ENCODE measurements around the gene APOA1. TPM values are rescaled to one million over a fixed set of nuclear protein-coding genes. Genes with fewer than 3 reads are reported as not detected.

The APOA1 gene
- polyA plus RNA-seq, 1 experiment = not detected

DNA sequence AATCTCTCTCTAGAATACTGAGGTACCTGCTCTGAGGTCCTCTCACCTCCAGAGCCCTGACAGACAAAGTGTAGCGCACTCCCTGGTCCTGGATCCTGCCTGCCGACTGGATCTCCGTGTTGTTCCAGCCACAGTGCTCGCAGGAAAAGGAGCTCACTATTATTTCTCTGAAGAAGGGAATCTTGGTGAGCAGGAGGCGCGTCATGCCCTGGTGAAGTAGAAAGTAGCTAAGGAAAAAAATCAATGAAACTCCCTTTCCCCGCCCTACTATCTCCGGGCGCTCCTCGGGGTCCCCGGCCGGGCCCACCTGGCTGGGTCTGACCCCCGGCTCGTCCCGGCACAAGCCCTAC is 50.0 kb downstream of the APOA1 start:
- Histone ChIP-seq H3K9me3 (ENCODE audit: control insufficient read depth, insufficient read depth, low read length) (no peaks in the 10 kb centered on the region), H3K27me3 (ENCODE audit: control insufficient read depth, insufficient read depth, low read length) (no peaks in the 10 kb centered on the region), H3K4me3 (ENCODE audit: low read depth, low read length) (peak overlapping the region; percentile 89), H3K27ac (ENCODE audit: low read depth, low read length) (no peak overlapping the region)
- DNase-seq (ENCODE audit: low read depth, low spot score) = no peak
- ChIA-PET POLR2A (interaction anchor here (1.0 to 3.3 kb wide), 4 partner anchors 14 to 391 kb away, joined by 3 to 11 read pairs (median 6); partner anchors contain the start of genes BUD13, PAFAH1B2 and SIDT2), CTCF (interaction anchor here (0.5 to 11.0 kb wide), 6 partner anchors 49 to 440 kb away, joined by 3 to 209 read pairs (median 4); no protein-coding TSS in a partner anchor)
- TF ChIP-seq, protein P1, sequence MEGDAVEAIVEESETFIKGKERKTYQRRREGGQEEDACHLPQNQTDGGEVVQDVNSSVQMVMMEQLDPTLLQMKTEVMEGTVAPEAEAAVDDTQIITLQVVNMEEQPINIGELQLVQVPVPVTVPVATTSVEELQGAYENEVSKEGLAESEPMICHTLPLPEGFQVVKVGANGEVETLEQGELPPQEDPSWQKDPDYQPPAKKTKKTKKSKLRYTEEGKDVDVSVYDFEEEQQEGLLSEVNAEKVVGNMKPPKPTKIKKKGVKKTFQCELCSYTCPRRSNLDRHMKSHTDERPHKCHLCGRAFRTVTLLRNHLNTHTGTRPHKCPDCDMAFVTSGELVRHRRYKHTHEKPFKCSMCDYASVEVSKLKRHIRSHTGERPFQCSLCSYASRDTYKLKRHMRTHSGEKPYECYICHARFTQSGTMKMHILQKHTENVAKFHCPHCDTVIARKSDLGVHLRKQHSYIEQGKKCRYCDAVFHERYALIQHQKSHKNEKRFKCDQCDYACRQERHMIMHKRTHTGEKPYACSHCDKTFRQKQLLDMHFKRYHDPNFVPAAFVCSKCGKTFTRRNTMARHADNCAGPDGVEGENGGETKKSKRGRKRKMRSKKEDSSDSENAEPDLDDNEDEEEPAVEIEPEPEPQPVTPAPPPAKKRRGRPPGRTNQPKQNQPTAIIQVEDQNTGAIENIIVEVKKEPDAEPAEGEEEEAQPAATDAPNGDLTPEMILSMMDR (IDR thresholded peaks at IDR 0.05; ENCODE audit: low read depth, low read length) = no peak

GRCh38 chr11:116786966-116787365 is 50.5 kb downstream of the APOA1 start:
- TF ChIP-seq, protein P1 (IDR thresholded peaks at IDR 0.05; ENCODE audit: low read depth, low read length) = no peak
- Histone ChIP-seq H3K27me3 (ENCODE audit: control insufficient read depth, insufficient read depth, low read length) (no peaks in the 10 kb centered on the region), H3K4me3 (ENCODE audit: low read depth, low read length) (peak overlapping the region; percentile 89), H3K27ac (ENCODE audit: low read depth, low read length) (no peak overlapping the region), H3K9me3 (ENCODE audit: control insufficient read depth, insufficient read depth, low read length) (no peaks in the 10 kb centered on the region)
- ChIA-PET POLR2A (interaction anchor here (0.6 to 3.3 kb wide), 3 partner anchors 14 to 158 kb away, joined by 3 to 11 read pairs (median 8); partner anchors contain the start of gene BUD13), CTCF (interaction anchor here (0.5 to 11.0 kb wide), 7 partner anchors 32 to 440 kb away, joined by 3 to 209 read pairs (median 4); no protein-coding TSS in a partner anchor)
- DNase-seq (ENCODE audit: low read depth, low spot score) = no peak

DNA sequence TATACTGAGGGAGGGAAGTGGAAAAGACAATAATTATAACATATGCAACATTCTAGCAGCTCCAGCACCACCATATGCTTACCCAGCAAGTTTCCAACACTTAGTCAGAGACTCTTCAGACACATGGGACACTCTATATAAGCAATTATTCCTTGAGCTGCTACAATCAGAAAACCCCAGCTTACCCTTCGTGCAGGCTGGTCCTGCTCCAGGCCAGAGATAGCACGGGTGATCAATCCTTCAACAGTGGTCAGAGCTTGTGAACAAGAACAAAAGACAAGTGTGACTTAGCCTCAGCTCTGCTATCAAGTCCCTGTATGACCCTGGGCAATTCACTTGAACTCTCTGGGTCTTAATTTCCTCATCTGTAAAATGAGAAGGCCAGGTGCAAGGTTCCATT is 51.1 kb downstream of the APOA1 start:
- H3K4me3 ChIP-seq (ENCODE audit: low read depth, low read length) = no peak overlapping the region; the same call in 1 of the 2 replicates
- CTCF ChIA-PET = interaction anchor here (0.8 to 11.0 kb wide), 5 partner anchors 31 to 320 kb away, joined by 3 to 209 read pairs (median 4); no protein-coding TSS in a partner anchor

More for the DNA sequence above, 51.1 kb downstream of the APOA1 start:
- POLR2A ChIA-PET = interaction anchor here (0.6 to 3.3 kb wide), 3 partner anchors 13 to 158 kb away, joined by 3 to 11 read pairs (median 8); partner anchors contain the start of gene BUD13
- Histone ChIP-seq H3K27ac (ENCODE audit: low read depth, low read length) (no peak overlapping the region), H3K27me3 (ENCODE audit: control insufficient read depth, insufficient read depth, low read length) (no peaks in the 10 kb centered on the region), H3K9me3 (ENCODE audit: control insufficient read depth, insufficient read depth, low read length) (no peaks in the 10 kb centered on the region)
- no peak for DNase-seq (ENCODE audit: low read depth, low spot score)
- TF ChIP-seq, protein P1 (IDR thresholded peaks at IDR 0.05; ENCODE audit: low read depth, low read length) = no peak

Other genes starting within 250 kb of the APOA1 start
- gene BUD13, start 64.6 kb downstream of the APOA1 start, polyA plus RNA-seq (2011; rRNA removed) = 11.8 and 12.3 TPM in 2 replicates
- gene ZPR1, start 49.6 kb downstream of the APOA1 start, polyA plus RNA-seq (2011; rRNA removed) = 57.1 and 57.7 TPM in 2 replicates
- not detected in 2 replicates for gene APOA5, start 45.7 kb downstream of the APOA1 start, polyA plus RNA-seq (2011; rRNA removed)
- not detected in 2 replicates for gene APOA4, start 14.3 kb downstream of the APOA1 start, polyA plus RNA-seq (2011; rRNA removed)
- gene APOC3, start 7.7 kb downstream of the APOA1 start, polyA plus RNA-seq (2011; rRNA removed) = not detected in 2 replicates